ENCODE measurements around the gene TRPM4. TPM values are rescaled to one million over a fixed set of nuclear protein-coding genes. Genes with fewer than 3 reads are reported as not detected.
A peak's percentile ranks its signal among the peaks of the same experiment; 100 is the strongest.

Gene TRPM4
- total and polyA plus RNA-seq, 2 of the 13 experiments (the other 11 are each of a cell fraction or from before 2014, with no cell fraction given) = 1.9 to 4.3 TPM

GRCh38 chr19:49186108-49186507 lies 28.5 kb downstream of the TRPM4 start (continued):
- 0 out of 2 replicates have a peak, but pooled peaks have one; percentile 5 for TF ChIP-seq HNF4G (IDR thresholded peaks at IDR 0.05; ENCODE audit: borderline replicate concordance, low read depth, low read length)
- TF ChIP-seq HNF4G (CRISPR knock-in tag; IDR thresholded peaks at IDR 0.05; ENCODE audit: borderline replicate concordance, low read depth) = no peak
- 0 out of 2 replicates have a peak, but pooled peaks have one; percentile 18 for TF ChIP-seq GATAD1 (CRISPR knock-in tag; IDR thresholded peaks at IDR 0.05)
- TF ChIP-seq ZNF326 (CRISPR knock-in tag; IDR thresholded peaks at IDR 0.05; ENCODE audit: borderline replicate concordance) = no peak
- TF ChIP-seq NCOR1 (IDR thresholded peaks at IDR 0.05; ENCODE audit: borderline replicate concordance, low read length) = no peak
- TF ChIP-seq HMGXB3 (CRISPR knock-in tag; IDR thresholded peaks at IDR 0.05; ENCODE audit: borderline replicate concordance) = 0 out of 2 replicates have a peak, but pooled peaks have one; percentile 51
- TF ChIP-seq YEATS2 (CRISPR knock-in tag; IDR thresholded peaks at IDR 0.05; ENCODE audit: borderline replicate concordance) = peak; percentile 61; the same call in 1 of the 2 replicates
- TF ChIP-seq, protein P1, sequence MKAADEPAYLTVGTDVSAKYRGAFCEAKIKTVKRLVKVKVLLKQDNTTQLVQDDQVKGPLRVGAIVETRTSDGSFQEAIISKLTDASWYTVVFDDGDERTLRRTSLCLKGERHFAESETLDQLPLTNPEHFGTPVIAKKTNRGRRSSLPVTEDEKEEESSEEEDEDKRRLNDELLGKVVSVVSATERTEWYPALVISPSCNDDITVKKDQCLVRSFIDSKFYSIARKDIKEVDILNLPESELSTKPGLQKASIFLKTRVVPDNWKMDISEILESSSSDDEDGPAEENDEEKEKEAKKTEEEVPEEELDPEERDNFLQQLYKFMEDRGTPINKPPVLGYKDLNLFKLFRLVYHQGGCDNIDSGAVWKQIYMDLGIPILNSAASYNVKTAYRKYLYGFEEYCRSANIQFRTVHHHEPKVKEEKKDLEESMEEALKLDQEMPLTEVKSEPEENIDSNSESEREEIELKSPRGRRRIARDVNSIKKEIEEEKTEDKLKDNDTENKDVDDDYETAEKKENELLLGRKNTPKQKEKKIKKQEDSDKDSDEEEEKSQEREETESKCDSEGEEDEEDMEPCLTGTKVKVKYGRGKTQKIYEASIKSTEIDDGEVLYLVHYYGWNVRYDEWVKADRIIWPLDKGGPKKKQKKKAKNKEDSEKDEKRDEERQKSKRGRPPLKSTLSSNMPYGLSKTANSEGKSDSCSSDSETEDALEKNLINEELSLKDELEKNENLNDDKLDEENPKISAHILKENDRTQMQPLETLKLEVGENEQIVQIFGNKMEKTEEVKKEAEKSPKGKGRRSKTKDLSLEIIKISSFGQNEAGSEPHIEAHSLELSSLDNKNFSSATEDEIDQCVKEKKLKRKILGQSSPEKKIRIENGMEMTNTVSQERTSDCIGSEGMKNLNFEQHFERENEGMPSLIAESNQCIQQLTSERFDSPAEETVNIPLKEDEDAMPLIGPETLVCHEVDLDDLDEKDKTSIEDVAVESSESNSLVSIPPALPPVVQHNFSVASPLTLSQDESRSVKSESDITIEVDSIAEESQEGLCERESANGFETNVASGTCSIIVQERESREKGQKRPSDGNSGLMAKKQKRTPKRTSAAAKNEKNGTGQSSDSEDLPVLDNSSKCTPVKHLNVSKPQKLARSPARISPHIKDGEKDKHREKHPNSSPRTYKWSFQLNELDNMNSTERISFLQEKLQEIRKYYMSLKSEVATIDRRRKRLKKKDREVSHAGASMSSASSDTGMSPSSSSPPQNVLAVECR (CRISPR knock-in tag; IDR thresholded peaks at IDR 0.05; ENCODE audit: borderline replicate concordance) = peak; percentile 18; the same call in 1 of the 2 replicates
- TF ChIP-seq SMARCC2 (IDR thresholded peaks at IDR 0.05) = no peak
- peak; percentile 32; the same call in 1 of the 2 replicates for TF ChIP-seq CEBPG (CRISPR knock-in tag; IDR thresholded peaks at IDR 0.05)
- peak; percentile 71 for TF ChIP-seq ARID5B (CRISPR knock-in tag; IDR thresholded peaks at IDR 0.05)
- peak; percentile 65 for TF ChIP-seq SAP130 (CRISPR knock-in tag; IDR thresholded peaks at IDR 0.05; ENCODE audit: low read depth)
- TF ChIP-seq, protein P2, sequence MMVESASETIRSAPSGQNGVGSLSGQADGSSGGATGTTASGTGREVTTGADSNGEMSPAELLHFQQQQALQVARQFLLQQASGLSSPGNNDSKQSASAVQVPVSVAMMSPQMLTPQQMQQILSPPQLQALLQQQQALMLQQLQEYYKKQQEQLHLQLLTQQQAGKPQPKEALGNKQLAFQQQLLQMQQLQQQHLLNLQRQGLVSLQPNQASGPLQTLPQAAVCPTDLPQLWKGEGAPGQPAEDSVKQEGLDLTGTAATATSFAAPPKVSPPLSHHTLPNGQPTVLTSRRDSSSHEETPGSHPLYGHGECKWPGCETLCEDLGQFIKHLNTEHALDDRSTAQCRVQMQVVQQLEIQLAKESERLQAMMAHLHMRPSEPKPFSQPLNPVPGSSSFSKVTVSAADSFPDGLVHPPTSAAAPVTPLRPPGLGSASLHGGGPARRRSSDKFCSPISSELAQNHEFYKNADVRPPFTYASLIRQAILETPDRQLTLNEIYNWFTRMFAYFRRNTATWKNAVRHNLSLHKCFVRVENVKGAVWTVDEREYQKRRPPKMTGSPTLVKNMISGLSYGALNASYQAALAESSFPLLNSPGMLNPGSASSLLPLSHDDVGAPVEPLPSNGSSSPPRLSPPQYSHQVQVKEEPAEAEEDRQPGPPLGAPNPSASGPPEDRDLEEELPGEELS (CRISPR knock-in tag; IDR thresholded peaks at IDR 0.05) = peak; percentile 54; the same call in 1 of the 2 replicates
- TF ChIP-seq ELF3 (CRISPR knock-in tag; IDR thresholded peaks at IDR 0.05) = peak; percentile 99
- TF ChIP-seq PAX8 (CRISPR knock-in tag; IDR thresholded peaks at IDR 0.05; ENCODE audit: borderline replicate concordance) = no peak
- peak; percentile 41; the same call in 1 of the 2 replicates for TF ChIP-seq PITX1 (CRISPR knock-in tag; IDR thresholded peaks at IDR 0.05)

Measured in HepG2 (cell line).